HepG2 (cell line): ENCODE measurements around the gene CYP21A2. TPM values are rescaled to one million over a fixed set of nuclear protein-coding genes. Genes with fewer than 3 reads are reported as not detected.
"Not testable (repeated sequence)": the region's sequence is repeated elsewhere in the genome, so short reads cannot be mapped to it uniquely, and the experiment has no call there.

Source experiments
- ATAC-seq: fragments of 200-7000 bp; cut with Tn5 transposase; 3 replicates; pipeline ENCODE4 v1.9.1; 2020; ENCODE audit warnings: mild to moderate bottlenecking, moderate library complexity
- BruUV-seq: library from RNA; stranded (reverse); fragments of 400-500 nt; replicated peaks from 2 replicates; lab custom pipeline; 2021; lab: Mats Ljungman, UMichigan
- CTCF ChIA-PET: fragments of 300-600 bp; formaldehyde crosslinking; extraction: SDS; loops from one replicate; lab custom pipeline; 2021; ENCODE audit warnings: low total read pairs, inconsistent platforms, low intra/inter-chr PET ratio; lab: Yijun Ruan, JAX
- POLR2A ChIA-PET: fragments of 350-600 bp; sonication (Branson Sonifier 250); formaldehyde crosslinking; loops from one replicate; lab custom pipeline; 2020; ENCODE audit warnings: antibody characterized with exemption, inconsistent platforms; lab: Yijun Ruan, JAX
- DNase-seq: peaks from one replicate; pipeline ENCODE4 v3.0.0-alpha.2; 2015; ENCODE audit warnings: low spot score
- FAIRE-seq: peaks from 3 replicates; lab custom pipeline; 2011; peaks lifted over from hg19 to GRCh38; lab: Jason Lieb, UNC
- H2AFZ ChIP-seq: one replicate; pipeline ENCODE4 v1.6.1; 2011; ENCODE audit warnings: low read length, inconsistent platforms
- H3K27ac ChIP-seq: fragments of 300-600 bp; 3 replicates; pipeline ENCODE4 v1.8.0; 2011; ENCODE audit warnings: mixed run types, mild to moderate bottlenecking, mixed read lengths, low read length, inconsistent platforms; ENCODE audit not compliant: insufficient read depth; ENCODE audit errors: extremely low read length
- H3K27me3 ChIP-seq, 2 experiments: fragments of 200-600 bp in 1 of 2; 2 replicates in 1 of 2; 3 replicates in 1 of 2; pipeline versions ENCODE4 v1.6.0 to v1.8.0; 2011; ENCODE audit warnings: low read length in 2 of 2, mild to moderate bottlenecking in 2 of 2, moderate library complexity in 2 of 2, inconsistent platforms in 1 of 2; ENCODE audit not compliant: insufficient read depth in 2 of 2, control insufficient read depth in 1 of 2
- H3K36me3 ChIP-seq, 2 experiments: fragments of 200-600 bp in 1 of 2; replicated peaks in 1 of 2; 2 replicates in 1 of 2; 3 replicates in 1 of 2; pipeline versions ENCODE4 v1.5.1 to v1.8.0; 2011; ENCODE audit warnings: low read length in 2 of 2, inconsistent platforms in 1 of 2; ENCODE audit not compliant: insufficient read depth in 2 of 2, control insufficient read depth in 1 of 2
- H3K4me1 ChIP-seq: 2 replicates; pipeline ENCODE4 v1.5.1; 2012; ENCODE audit warnings: low read length, inconsistent platforms; ENCODE audit not compliant: insufficient read depth
- H3K4me2 ChIP-seq: 2 replicates; pipeline ENCODE4 v1.6.0; 2011; ENCODE audit warnings: low read depth, low read length, inconsistent platforms
- H3K4me3 ChIP-seq, 3 experiments: fragments of 200-600 bp in 1 of 3; sonication (generic), shearing (Covaris generic) in 1 of 3; replicated peaks in 1 of 3; 2 replicates each; pipeline ENCODE4 v1.5.1; 2011 to 2016; ENCODE audit warnings: low read length in 3 of 3, inconsistent platforms in 2 of 3, low read depth in 2 of 3, mild to moderate bottlenecking in 2 of 3, control low read depth in 1 of 3, mixed read lengths in 1 of 3; ENCODE audit not compliant: insufficient read depth in 1 of 3
- H3K79me2 ChIP-seq: one replicate; pipeline ENCODE4 v1.6.1; 2011; ENCODE audit warnings: low read length, inconsistent platforms; ENCODE audit not compliant: insufficient read depth
- H3K9ac ChIP-seq: 2 replicates; pipeline ENCODE4 v1.6.0; 2011; ENCODE audit warnings: mild to moderate bottlenecking, low read depth, low read length, inconsistent platforms; ENCODE audit not compliant: insufficient read depth
- H3K9me3 ChIP-seq: 2 replicates; pipeline ENCODE4 v1.5.1; 2012; ENCODE audit warnings: mild to moderate bottlenecking, low read length
- H4K20me1 ChIP-seq: 2 replicates; pipeline ENCODE4 v1.6.0; 2011; ENCODE audit warnings: inconsistent platforms, mild to moderate bottlenecking, low read length, moderate library complexity; ENCODE audit not compliant: insufficient read depth
- WGBS: methylation state at CpG from one replicate; pipeline ENCODE4 v1.1.6; 2017; ENCODE audit warnings: low lambda C conversion rate; 5-methylcytosine and 5-hydroxymethylcytosine counted together
- in situ Hi-C: cut with HindIII; loops from 2 replicates; pipeline ENCODE4 v1.10.0; 2017; ENCODE audit warnings: low pct_unique_long_range_greater_than_20kb; ENCODE audit not compliant: extremely low pct_ligation_motif_present
- intact Hi-C: fragments of 100-400 bp; cut with micrococcal nuclease; formaldehyde crosslinking; loops from one replicate; pipeline ENCODE4 v1.10.0; 2022; ENCODE audit not compliant: unreplicated experiment
- polyA plus RNA-seq, 8 experiments: library from polyadenylated mRNA; depleted of rRNA in 3 of 8; stranded (reverse) in 7 of 8; unstranded in 1 of 8; fragments of >200 nt; fragmentation: Illumina TruSeq in 4 of 8; extraction: Trizol in 4 of 8; gene quantifications; 2 replicates each; pipeline versions ENCODE4 v1.2.1 to v1.2.3, GENCODE V29; 2011 to 2016; ENCODE audit warnings: low read depth in 4 of 8, missing spikeins in 1 of 8, mixed read lengths in 1 of 8; ENCODE audit not compliant: insufficient read depth in 1 of 8
- total RNA-seq, 5 experiments: library from RNA; depleted of rRNA; stranded (reverse); fragments of >200 nt; fragmentation: Illumina TruSeq; extraction: Trizol; gene quantifications; 2 replicates each; pipeline ENCODE4 v1.2.3, GENCODE V29; 2016; ENCODE audit warnings: low read depth in 1 of 5

CYP21A2 gene
- total and polyA plus RNA-seq, 2 of the 13 experiments (the other 11 are each of a cell fraction or from before 2014, with no cell fraction given) = 1.5 to 6.3 TPM

DNA sequence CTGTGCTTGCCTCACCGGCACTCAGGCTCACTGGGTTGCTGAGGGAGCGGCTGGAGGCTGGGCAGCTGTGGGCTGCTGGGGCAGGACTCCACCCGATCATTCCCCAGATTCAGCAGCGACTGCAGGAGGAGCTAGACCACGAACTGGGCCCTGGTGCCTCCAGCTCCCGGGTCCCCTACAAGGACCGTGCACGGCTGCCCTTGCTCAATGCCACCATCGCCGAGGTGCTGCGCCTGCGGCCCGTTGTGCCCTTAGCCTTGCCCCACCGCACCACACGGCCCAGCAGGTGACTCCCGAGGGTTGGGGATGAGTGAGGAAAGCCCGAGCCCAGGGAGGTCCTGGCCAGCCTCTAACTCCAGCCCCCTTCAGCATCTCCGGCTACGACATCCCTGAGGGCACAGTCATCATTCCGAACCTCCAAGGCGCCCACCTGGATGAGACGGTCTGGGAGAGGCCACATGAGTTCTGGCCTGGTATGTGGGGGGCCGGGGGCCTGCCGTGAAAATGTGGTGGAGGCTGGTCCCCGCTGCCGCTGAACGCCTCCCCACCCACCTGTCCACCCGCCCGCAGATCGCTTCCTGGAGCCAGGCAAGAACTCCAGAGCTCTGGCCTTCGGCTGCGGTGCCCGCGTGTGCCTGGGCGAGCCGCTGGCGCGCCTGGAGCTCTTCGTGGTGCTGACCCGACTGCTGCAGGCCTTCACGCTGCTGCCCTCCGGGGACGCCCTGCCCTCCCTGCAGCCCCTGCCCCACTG is 2.3 kb downstream of the CYP21A2 start:
- intact Hi-C loops, H3K4me3 ChIP-seq, H3K36me3 ChIP-seq, H4K20me1 ChIP-seq, ATAC-seq, DNase-seq, H3K4me2 ChIP-seq, H3K27me3 ChIP-seq, CTCF ChIA-PET, H3K27ac ChIP-seq, H2AFZ ChIP-seq, H3K9ac ChIP-seq, FAIRE-seq, H3K9me3 ChIP-seq, POLR2A ChIA-PET, in situ Hi-C loops, BruUV-seq, H3K79me2 ChIP-seq: not testable (repeated sequence)
- peaks cover 41% of the 10 kb centered on the region for H3K4me1 ChIP-seq
- 86% methylated on average over 7 of the region's 43 CpGs for WGBS

DNA sequence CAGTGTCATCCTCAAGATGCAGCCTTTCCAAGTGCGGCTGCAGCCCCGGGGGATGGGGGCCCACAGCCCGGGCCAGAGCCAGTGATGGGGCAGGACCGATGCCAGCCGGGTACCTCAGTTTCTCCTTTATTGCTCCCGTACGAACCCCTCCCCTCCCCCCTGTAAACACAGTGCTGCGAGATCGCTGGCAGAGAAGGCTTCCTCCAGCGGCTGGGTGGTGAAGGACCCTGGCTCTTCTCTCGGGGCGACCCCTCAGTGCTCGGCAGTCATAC is 2.8 kb downstream of the CYP21A2 start:
- H3K27ac ChIP-seq, H2AFZ ChIP-seq, intact Hi-C loops, DNase-seq, H3K4me2 ChIP-seq, H3K4me3 ChIP-seq, FAIRE-seq, ATAC-seq, POLR2A ChIA-PET, in situ Hi-C loops, H3K79me2 ChIP-seq, BruUV-seq, CTCF ChIA-PET, H3K9ac ChIP-seq, H3K36me3 ChIP-seq, H4K20me1 ChIP-seq, H3K9me3 ChIP-seq, H3K27me3 ChIP-seq: not testable (repeated sequence)
- H3K4me1 ChIP-seq = peaks cover 42% of the 10 kb centered on the region
- no CpG with 5 or more reads among the region's 13 CpGs for WGBS

- H3K4me3 ChIP-seq, H3K4me2 ChIP-seq, H3K9ac ChIP-seq, DNase-seq, H4K20me1 ChIP-seq, POLR2A ChIA-PET, H2AFZ ChIP-seq, BruUV-seq, H3K9me3 ChIP-seq, CTCF ChIA-PET, H3K27me3 ChIP-seq, ATAC-seq, intact Hi-C loops, H3K79me2 ChIP-seq, FAIRE-seq, in situ Hi-C loops, H3K27ac ChIP-seq, H3K36me3 ChIP-seq: not testable (repeated sequence)
- WGBS = 73% methylated on average over 4 of the region's 10 CpGs
- peaks cover 46% of the 10 kb centered on the region for H3K4me1 ChIP-seq
Observed at GRCh38 chr6:32041385-32041784, 3.2 kb downstream of the CYP21A2 start.

- H2AFZ ChIP-seq, H4K20me1 ChIP-seq, H3K4me3 ChIP-seq, FAIRE-seq, H3K27me3 ChIP-seq, H3K4me2 ChIP-seq, H3K27ac ChIP-seq, H3K36me3 ChIP-seq, intact Hi-C loops, POLR2A ChIA-PET, H3K79me2 ChIP-seq, in situ Hi-C loops, H3K9me3 ChIP-seq, CTCF ChIA-PET, BruUV-seq, DNase-seq, H3K9ac ChIP-seq, ATAC-seq: not testable (repeated sequence)
- 81% methylated on average over 10 of the region's 15 CpGs for WGBS
- H3K4me1 ChIP-seq = peaks cover 46% of the 10 kb centered on the region
Observed at GRCh38 chr6:32042276-32042675, 4.1 kb downstream of the CYP21A2 start.
